OCI-LY7 (cell line): Measurements from ENCODE around the gene CYB5R3. TPM values are rescaled to one million over a fixed set of nuclear protein-coding genes. Genes with fewer than 3 reads are reported as not detected.

Experiments used
- BruUV-seq: library from RNA; stranded (reverse); fragments of 400-500 nt; replicated peaks from 2 replicates; lab custom pipeline; 2021; lab: Mats Ljungman, UMichigan
- CTCF ChIA-PET: fragments of 300-600 bp; sonication (Branson Sonifier 250); formaldehyde crosslinking; loops from one replicate; lab custom pipeline; 2022; ENCODE audit warnings: antibody characterized with exemption; ENCODE audit not compliant: unreplicated experiment; lab: Charles Lee
- POLR2A ChIA-PET: fragments of 300-600 bp; sonication (Branson Sonifier 250); formaldehyde crosslinking; loops from one replicate; lab custom pipeline; 2022; ENCODE audit warnings: antibody characterized with exemption; lab: Charles Lee
- DNase-seq: peaks from one replicate; pipeline ENCODE4 v3.0.0-alpha.2; 2015; ENCODE audit warnings: low spot score
- H2AFZ ChIP-seq: fragments of 200-600 bp; sonication (generic), shearing (Covaris generic); 2 replicates; pipeline ENCODE4 v1.6.1; 2014; ENCODE audit warnings: mild to moderate bottlenecking, antibody characterized with exemption, low read length, moderate library complexity
- H3K27ac ChIP-seq: fragments of 200-600 bp; sonication (generic); 2 replicates; pipeline ENCODE4 v1.5.1; 2014; ENCODE audit warnings: mixed run types, low read depth, mild to moderate bottlenecking, moderate library complexity, low read length, inconsistent platforms; ENCODE audit not compliant: poor library complexity, severe bottlenecking
- H3K36me3 ChIP-seq: fragments of 200-600 bp; sonication (generic); 2 replicates; pipeline ENCODE4 v1.6.1; 2014; ENCODE audit warnings: mild to moderate bottlenecking, antibody characterized with exemption, low read length, moderate library complexity, mixed read lengths; ENCODE audit not compliant: insufficient read depth
- H3K4me1 ChIP-seq: fragments of 200-600 bp; sonication (generic); 2 replicates; pipeline ENCODE4 v1.5.1; 2014; ENCODE audit warnings: mild to moderate bottlenecking, low read length; ENCODE audit not compliant: insufficient read depth, poor library complexity, severe bottlenecking
- H3K4me2 ChIP-seq: fragments of 200-600 bp; sonication (generic); 2 replicates; pipeline ENCODE4 v1.6.1; 2014; ENCODE audit warnings: mild to moderate bottlenecking, low read length
- H3K4me3 ChIP-seq: fragments of 200-600 bp; sonication (generic); 2 replicates; pipeline ENCODE4 v1.5.1; 2014; ENCODE audit warnings: mild to moderate bottlenecking, low read depth, low read length; ENCODE audit not compliant: poor library complexity, severe bottlenecking
- H3K79me2 ChIP-seq: fragments of 200-600 bp; sonication (generic); 2 replicates; pipeline ENCODE4 v1.6.1; 2016; ENCODE audit warnings: low read depth, mild to moderate bottlenecking, low read length, moderate library complexity, mixed read lengths; ENCODE audit not compliant: insufficient read depth
- H3K9me2 ChIP-seq: fragments of 200-600 bp; sonication (generic); 2 replicates; pipeline ENCODE4 v1.6.1; 2016; ENCODE audit warnings: mild to moderate bottlenecking, low read length, mixed read lengths; ENCODE audit not compliant: insufficient read depth
- H3K9me3 ChIP-seq: fragments of 200-600 bp; sonication (generic); 2 replicates; pipeline ENCODE4 v1.6.1; 2014; ENCODE audit warnings: mild to moderate bottlenecking, mixed run types, low read length, mixed read lengths
- H4K20me1 ChIP-seq: fragments of 200-600 bp; sonication (generic); 2 replicates; pipeline ENCODE4 v1.6.1; 2014; ENCODE audit warnings: mild to moderate bottlenecking, antibody characterized with exemption, low read length, moderate library complexity, mixed read lengths; ENCODE audit not compliant: insufficient read depth
- EZH2phosphoT487 ChIP-seq: fragments of 200-600 bp; sonication (generic); IDR thresholded peaks from 2 replicates; pipeline ENCODE4 v1.6.1; 2018; ENCODE audit warnings: low read depth, borderline replicate concordance, mild to moderate bottlenecking, mixed run types, antibody characterized with exemption, low read length, moderate library complexity, mixed read lengths
- intact Hi-C: fragments of 100-400 bp; cut with micrococcal nuclease; formaldehyde crosslinking; loops from one replicate; pipeline ENCODE4 v1.10.0; 2022; ENCODE audit not compliant: unreplicated experiment
- total RNA-seq, 2 experiments: library from RNA; depleted of rRNA in 1 of 2; stranded (reverse); fragments of >200 nt in 1 of 2; shearing (Covaris generic) in 1 of 2; gene quantifications; 2 replicates each; pipeline ENCODE4 v1.2.3, GENCODE V29; 2014 to 2022
- TF ChIP-seq, protein P1 (sequence below): fragments of 200-600 bp; sonication (generic); conservative IDR thresholded peaks from 2 replicates; pipeline ENCODE4 v1.5.1; 2014; ENCODE audit warnings: mild to moderate bottlenecking, antibody characterized with exemption, low read length, moderate library complexity, mixed read lengths

Gene CYB5R3
- total RNA-seq, 2 experiments from 2014 or later: 38.0 to 68.9 TPM

DNA sequence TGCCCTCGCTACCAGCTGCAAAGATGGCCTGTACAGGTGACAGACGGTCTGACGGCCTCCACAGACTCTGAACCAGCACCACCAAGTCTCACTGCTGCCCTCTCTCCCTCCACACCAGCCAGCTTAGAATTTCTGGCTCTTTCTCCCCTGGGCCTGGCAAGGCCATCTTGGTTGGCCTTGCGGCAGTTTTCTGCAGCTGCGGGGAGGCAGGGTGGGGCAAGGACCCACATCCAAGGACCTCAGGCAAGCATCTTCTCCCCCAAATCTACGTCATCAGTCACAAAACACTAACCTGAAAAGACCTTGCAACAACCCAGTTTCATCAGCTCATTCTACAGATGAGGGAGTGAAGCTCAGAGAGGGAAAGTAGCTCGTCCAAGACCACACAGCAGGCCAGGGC lies 22.8 kb downstream of the CYB5R3 start:
- no peaks in the 10 kb centered on the region for H3K9me2 ChIP-seq
- H3K79me2 ChIP-seq: no peaks in the 10 kb centered on the region
- H4K20me1 ChIP-seq: no peaks in the 10 kb centered on the region
- intact Hi-C loops: no loop called here
- ChIA-PET CTCF (no interaction called here), POLR2A (interaction anchor here (0.6 kb wide), 1 partner anchor 106 kb away, joined by 3 read pairs; no protein-coding TSS in a partner anchor)
- no peak overlapping the region for H2AFZ ChIP-seq
- DNase-seq: no peak
- H3K9me3 ChIP-seq: no peaks in the 10 kb centered on the region
- H3K36me3 ChIP-seq: peaks cover 56% of the 10 kb centered on the region
- H3K4me1 ChIP-seq: peaks cover 22% of the 10 kb centered on the region
- no peak overlapping the region for H3K27ac ChIP-seq
- no peak overlapping the region for H3K4me2 ChIP-seq
- no TSS peak for BruUV-seq
- no peak overlapping the region for H3K4me3 ChIP-seq
- TF ChIP-seq EZH2phosphoT487: no peak
- TF ChIP-seq, protein P1, sequence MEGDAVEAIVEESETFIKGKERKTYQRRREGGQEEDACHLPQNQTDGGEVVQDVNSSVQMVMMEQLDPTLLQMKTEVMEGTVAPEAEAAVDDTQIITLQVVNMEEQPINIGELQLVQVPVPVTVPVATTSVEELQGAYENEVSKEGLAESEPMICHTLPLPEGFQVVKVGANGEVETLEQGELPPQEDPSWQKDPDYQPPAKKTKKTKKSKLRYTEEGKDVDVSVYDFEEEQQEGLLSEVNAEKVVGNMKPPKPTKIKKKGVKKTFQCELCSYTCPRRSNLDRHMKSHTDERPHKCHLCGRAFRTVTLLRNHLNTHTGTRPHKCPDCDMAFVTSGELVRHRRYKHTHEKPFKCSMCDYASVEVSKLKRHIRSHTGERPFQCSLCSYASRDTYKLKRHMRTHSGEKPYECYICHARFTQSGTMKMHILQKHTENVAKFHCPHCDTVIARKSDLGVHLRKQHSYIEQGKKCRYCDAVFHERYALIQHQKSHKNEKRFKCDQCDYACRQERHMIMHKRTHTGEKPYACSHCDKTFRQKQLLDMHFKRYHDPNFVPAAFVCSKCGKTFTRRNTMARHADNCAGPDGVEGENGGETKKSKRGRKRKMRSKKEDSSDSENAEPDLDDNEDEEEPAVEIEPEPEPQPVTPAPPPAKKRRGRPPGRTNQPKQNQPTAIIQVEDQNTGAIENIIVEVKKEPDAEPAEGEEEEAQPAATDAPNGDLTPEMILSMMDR: no peak

DNA sequence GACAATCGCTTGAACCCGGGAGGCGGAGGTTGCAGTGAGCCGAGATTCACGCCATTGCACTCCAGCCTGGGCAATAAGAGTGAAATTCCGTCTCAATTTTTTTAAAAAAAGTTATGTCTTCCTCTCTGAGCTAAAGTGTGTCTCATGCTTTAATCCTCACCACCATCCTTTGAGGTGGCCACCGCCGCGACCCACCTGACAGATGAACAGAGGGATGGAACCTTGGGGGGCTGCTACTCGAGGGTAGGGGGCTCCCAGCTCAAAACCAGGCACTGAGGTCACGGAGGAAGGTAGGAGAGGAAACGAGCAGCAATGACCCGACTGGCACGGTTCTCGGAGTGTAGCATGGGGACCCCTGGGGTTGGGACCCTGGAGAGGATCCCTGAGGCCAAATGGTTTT lies 23.8 kb downstream of the CYB5R3 start:
- peaks cover 46% of the 10 kb centered on the region for H3K36me3 ChIP-seq
- no peaks in the 10 kb centered on the region for H3K9me2 ChIP-seq
- H2AFZ ChIP-seq: no peak overlapping the region
- no peaks in the 10 kb centered on the region for H3K9me3 ChIP-seq
- no peaks in the 10 kb centered on the region for H4K20me1 ChIP-seq
- no peak for DNase-seq
- no peak overlapping the region for H3K4me2 ChIP-seq
- ChIA-PET POLR2A (no interaction called here), CTCF (no interaction called here)
- BruUV-seq: no TSS peak
- H3K4me3 ChIP-seq: no peak overlapping the region
- intact Hi-C loops: no loop called here
- H3K27ac ChIP-seq: no peak overlapping the region
- no peaks in the 10 kb centered on the region for H3K79me2 ChIP-seq
- peaks cover 27% of the 10 kb centered on the region for H3K4me1 ChIP-seq
- TF ChIP-seq, protein P1: no peak
- no peak for TF ChIP-seq EZH2phosphoT487

DNA sequence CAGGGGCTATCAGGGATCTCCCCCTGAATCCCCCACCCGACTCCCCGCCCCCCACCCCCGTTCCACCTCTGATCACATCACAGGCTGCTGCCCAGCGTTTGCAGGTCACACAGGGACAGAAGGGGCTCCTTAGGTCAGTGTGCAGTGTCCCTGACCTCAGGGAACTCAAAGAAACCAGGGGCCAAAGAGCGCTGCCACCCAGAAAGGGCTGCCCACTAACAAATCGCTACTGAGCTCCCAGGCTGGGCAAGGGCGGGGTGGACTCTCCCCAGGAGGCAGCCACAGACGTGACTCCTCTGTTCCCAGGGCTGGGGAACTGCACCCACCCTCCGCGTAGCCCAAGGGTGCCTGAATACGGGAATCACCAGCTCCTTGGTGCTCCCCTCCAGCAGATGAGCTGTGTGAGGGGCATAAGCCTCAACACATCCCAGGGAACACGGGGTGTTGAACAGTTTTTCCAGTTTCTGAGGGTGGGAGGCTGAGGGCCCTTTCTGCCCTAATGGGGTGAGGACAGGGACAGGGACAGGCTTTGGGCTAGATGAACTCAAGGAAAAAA lies 24.6 kb downstream of the CYB5R3 start:
- no peaks in the 10 kb centered on the region for H3K9me2 ChIP-seq
- no peak for DNase-seq
- H3K36me3 ChIP-seq: peaks cover 42% of the 10 kb centered on the region
- H2AFZ ChIP-seq: no peak overlapping the region
- ChIA-PET POLR2A (no interaction called here), CTCF (no interaction called here)
- intact Hi-C loops: loop anchor here (5.0 kb wide), 1 partner anchor 138 kb away; no protein-coding TSS in a partner anchor
- TF ChIP-seq, protein P1: no peak
- TF ChIP-seq EZH2phosphoT487: no peak
- peaks cover 27% of the 10 kb centered on the region for H3K4me1 ChIP-seq
- no peak overlapping the region for H3K27ac ChIP-seq
- no TSS peak for BruUV-seq
- H3K4me3 ChIP-seq: no peak overlapping the region
- H3K9me3 ChIP-seq: no peaks in the 10 kb centered on the region
- no peaks in the 10 kb centered on the region for H4K20me1 ChIP-seq
- H3K4me2 ChIP-seq: no peak overlapping the region
- no peaks in the 10 kb centered on the region for H3K79me2 ChIP-seq
